Choroid plexus epithelial cell (primary cell): ENCODE measurements around the gene PGC.
A peak's percentile ranks its signal among the peaks of the same experiment; 100 is the strongest.

Experiments
- DNase-seq: peaks from one replicate; pipeline ENCODE4 v3.0.0-alpha.2; 2010; ENCODE audit warnings: low read depth
- H3K4me3 ChIP-seq: 2 replicates; pipeline ENCODE4 v1.5.1; 2011; ENCODE audit warnings: low read depth, mild to moderate bottlenecking, control low read depth, low read length, moderate library complexity
- CTCF ChIP-seq: conservative IDR thresholded peaks from 2 replicates; pipeline ENCODE4 v1.5.1; 2011; ENCODE audit warnings: low read depth, mild to moderate bottlenecking, control low read depth, inconsistent platforms, low read length, moderate library complexity

The PGC gene

GRCh38 chr6:41763470-41763869 lies 16.3 kb upstream of the PGC start:
- no peak for DNase-seq
- H3K4me3 ChIP-seq, result no peak overlapping the region
- TF ChIP-seq CTCF, result no peak

- DNase-seq, result no peak
- no peak overlapping the region for H3K4me3 ChIP-seq
- TF ChIP-seq CTCF, result no peak
Observed at GRCh38 chr6:41759905-41760579, 12.8 kb upstream of the PGC start.

GRCh38 chr6:41759106-41759904 lies 12.1 kb upstream of the PGC start:
- no peak for TF ChIP-seq CTCF
- no peak for DNase-seq
- no peak overlapping the region for H3K4me3 ChIP-seq

- TF ChIP-seq CTCF, result no peak
- DNase-seq, result no peak
- no peak overlapping the region for H3K4me3 ChIP-seq
Observed at GRCh38 chr6:41758641-41759035, 11.4 kb upstream of the PGC start.

GRCh38 chr6:41757931-41758640 lies 10.9 kb upstream of the PGC start:
- no peak overlapping the region for H3K4me3 ChIP-seq
- TF ChIP-seq CTCF, result no peak
- peak; percentile 44 for DNase-seq

GRCh38 chr6:41757271-41757670 lies 10.1 kb upstream of the PGC start:
- no peak for DNase-seq
- H3K4me3 ChIP-seq, result no peak overlapping the region
- TF ChIP-seq CTCF, result no peak
